GM23338 (cell line): Measurements from ENCODE around the gene EFNB2. TPM values are rescaled to one million over a fixed set of nuclear protein-coding genes. Genes with fewer than 3 reads are reported as not detected.

Experiments used
- ATAC-seq: fragments of 200-7000 bp; cut with Tn5 transposase; 3 replicates; pipeline ENCODE4 v1.9.1; 2020
- DNase-seq: peaks from one replicate; pipeline ENCODE4 v3.0.0-alpha.2; 2015; ENCODE audit warnings: low spot score
- H2AFZ ChIP-seq: fragments of 200-600 bp; sonication (generic); 2 replicates; pipeline ENCODE4 v1.8.0; 2016; ENCODE audit warnings: antibody characterized with exemption, mild to moderate bottlenecking, moderate library complexity
- H3F3A ChIP-seq: fragments of 200-600 bp; sonication (generic); replicated peaks from 2 replicates; pipeline ENCODE4 v1.8.0; 2017; ENCODE audit warnings: antibody characterized with exemption, mixed run types, low read depth
- H3K27ac ChIP-seq: fragments of 200-600 bp; sonication (generic); 2 replicates; pipeline ENCODE4 v1.6.1; 2016; ENCODE audit warnings: low read depth
- H3K27me3 ChIP-seq: fragments of 200-600 bp; sonication (generic); 2 replicates; pipeline ENCODE4 v1.8.0; 2016; ENCODE audit warnings: mild to moderate bottlenecking, mixed run types, moderate library complexity; ENCODE audit not compliant: insufficient read depth
- H3K36me3 ChIP-seq: fragments of 200-600 bp; sonication (generic); 2 replicates; pipeline ENCODE4 v1.8.0; 2016; ENCODE audit warnings: mild to moderate bottlenecking; ENCODE audit not compliant: insufficient read depth
- H3K4me1 ChIP-seq: fragments of 200-600 bp; sonication (generic); 2 replicates; pipeline ENCODE4 v1.8.0; 2016; ENCODE audit warnings: mild to moderate bottlenecking, moderate library complexity; ENCODE audit not compliant: insufficient read depth
- H3K4me2 ChIP-seq: fragments of 200-600 bp; sonication (generic); 2 replicates; pipeline ENCODE4 v1.7.1; 2017; ENCODE audit warnings: mixed run types
- H3K4me3 ChIP-seq: fragments of 200-600 bp; sonication (generic); 2 replicates; pipeline ENCODE4 v1.6.1; 2016; ENCODE audit warnings: mixed run types
- H3K79me2 ChIP-seq: fragments of 200-600 bp; sonication (generic); replicated peaks from 2 replicates; pipeline ENCODE4 v1.8.0; 2017; ENCODE audit warnings: mild to moderate bottlenecking; ENCODE audit not compliant: insufficient read depth
- H3K9me2 ChIP-seq: fragments of 200-600 bp; sonication (generic); 2 replicates; pipeline ENCODE4 v1.8.0; 2017; ENCODE audit not compliant: insufficient read depth
- H4K20me1 ChIP-seq: fragments of 200-600 bp; sonication (generic); replicated peaks from 2 replicates; pipeline ENCODE4 v1.8.0; 2017; ENCODE audit warnings: mild to moderate bottlenecking; ENCODE audit not compliant: insufficient read depth
- H3K27ac Mint-ChIP-seq: 2 replicates; pipeline ENCODE4 v1.8.0; 2020; ENCODE audit warnings: inconsistent platforms, mild to moderate bottlenecking, moderate library complexity, mixed read lengths
- H3K27me3 Mint-ChIP-seq: 3 replicates; pipeline ENCODE4 v1.8.0; 2022; ENCODE audit warnings: low read depth, mild to moderate bottlenecking, moderate library complexity, mixed read lengths, inconsistent platforms; ENCODE audit not compliant: insufficient read depth, poor library complexity
- H3K36me3 Mint-ChIP-seq: 3 replicates; pipeline ENCODE4 v1.8.0; 2021; ENCODE audit warnings: low read depth, mild to moderate bottlenecking, inconsistent platforms, moderate library complexity, mixed read lengths
- H3K4me1 Mint-ChIP-seq: 3 replicates; pipeline ENCODE4 v1.8.0; 2020; ENCODE audit warnings: mild to moderate bottlenecking, inconsistent platforms, mixed read lengths
- H3K4me3 Mint-ChIP-seq: 3 replicates; pipeline ENCODE4 v1.8.0; 2021; ENCODE audit warnings: moderate library complexity, mild to moderate bottlenecking, inconsistent platforms, mixed read lengths
- H3K9me3 Mint-ChIP-seq: 3 replicates; pipeline ENCODE4 v1.8.0; 2020; ENCODE audit warnings: moderate library complexity, mild to moderate bottlenecking, inconsistent platforms, mixed read lengths
- EZH2 ChIP-seq: fragments of 200-600 bp; sonication (generic); IDR thresholded peaks from one replicate; pipeline ENCODE4 v1.8.0; 2017; ENCODE audit warnings: antibody characterized with exemption, mild to moderate bottlenecking, low read depth; ENCODE audit not compliant: unreplicated experiment
- EZH2phosphoT487 ChIP-seq: fragments of 200-600 bp; sonication (generic); IDR thresholded peaks from one replicate; pipeline ENCODE4 v1.8.1; 2018; ENCODE audit warnings: antibody characterized with exemption; ENCODE audit not compliant: unreplicated experiment
- JUNB ChIP-seq: IDR thresholded peaks from one replicate; pipeline ENCODE4 v1.6.1; 2016; ENCODE audit warnings: antibody characterized with exemption; ENCODE audit not compliant: unreplicated experiment
- NANOG ChIP-seq: IDR thresholded peaks from 2 replicates; pipeline ENCODE4 v1.6.1; 2016; ENCODE audit warnings: antibody characterized with exemption, borderline replicate concordance
- POLR2AphosphoS5 ChIP-seq: IDR thresholded peaks from 2 replicates; pipeline ENCODE4 v1.6.1; 2016; ENCODE audit warnings: antibody characterized with exemption, low read depth
- STAT1 ChIP-seq: IDR thresholded peaks from one replicate; pipeline ENCODE4 v1.6.1; 2016; ENCODE audit warnings: antibody characterized with exemption; ENCODE audit not compliant: unreplicated experiment
- ZNF331 ChIP-seq: fragments of 250-450 bp; sonication (Bioruptor Pico); IDR thresholded peaks from 2 replicates; pipeline ENCODE4 v1.5.0; 2020; ENCODE audit warnings: low read depth, mild to moderate bottlenecking, moderate library complexity
- polyA plus RNA-seq: library from polyadenylated mRNA; unstranded; fragments of >200 nt; fragmentation: Nextera tagmentation; extraction: Ambion mirVana; gene quantifications from 2 replicates; pipeline ENCODE4 v1.2.1, GENCODE V29; 2016
- total RNA-seq: library from RNA; depleted of rRNA; stranded (reverse); fragments of >200 nt; shearing (Covaris generic); gene quantifications from 2 replicates; pipeline ENCODE4 v1.2.3, GENCODE V29; 2014
- TF ChIP-seq, protein P1 (sequence below): fragments of 250-450 bp; sonication (Bioruptor Pico); IDR thresholded peaks from 2 replicates; pipeline ENCODE4 v1.5.0; 2020; ENCODE audit warnings: mild to moderate bottlenecking, moderate library complexity
- TF ChIP-seq, protein P2 (sequence below), 2 experiments: fragments of 200-600 bp in 1 of 2; sonication (generic) in 1 of 2; conservative IDR thresholded peaks; 2 replicates each; pipeline versions ENCODE4 v1.5.1 to v1.6.1; 2016 to 2017; ENCODE audit warnings: antibody characterized with exemption in 2 of 2, low read depth in 2 of 2, mild to moderate bottlenecking in 2 of 2, moderate library complexity in 1 of 2

The EFNB2 gene
- total and polyA plus RNA-seq, 2 experiments from 2014 or later = 5.7 to 10.9 TPM

DNA sequence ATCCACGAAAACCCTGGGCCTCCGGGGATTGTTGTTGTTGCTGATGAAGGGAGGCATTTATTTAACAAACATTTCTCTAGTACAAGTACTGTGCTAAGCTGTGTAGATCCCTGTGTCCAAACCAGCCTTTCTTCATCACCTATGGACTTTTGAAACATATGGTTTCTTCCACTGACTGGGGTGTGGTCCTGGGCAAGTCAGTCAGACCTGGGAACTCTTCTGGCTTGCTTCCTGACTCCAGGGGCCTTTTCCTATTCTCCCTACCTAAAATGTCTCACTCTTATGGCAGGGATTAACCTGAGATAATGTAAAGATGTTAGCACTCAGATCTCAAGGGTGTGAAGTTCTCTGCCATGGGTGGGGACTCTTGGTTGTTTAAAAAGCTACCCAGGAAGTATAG lies 46.8 kb downstream of the EFNB2 start:
- DNase-seq (no peak), ATAC-seq (no peak)
- Mint-ChIP-seq H3K27ac (no peak overlapping the region), H3K4me3 (no peak overlapping the region), H3K36me3 (peaks cover 20% of the 10 kb centered on the region), H3K27me3 (peaks cover 9% of the 10 kb centered on the region), H3K9me3 (no peaks in the 10 kb centered on the region), H3K4me1 (peaks cover 30% of the 10 kb centered on the region)
- Histone ChIP-seq H3K4me1 (peaks cover 9% of the 10 kb centered on the region; the same call in 1 of the 2 replicates), H3K27me3 (no peaks in the 10 kb centered on the region), H3K4me2 (no peak overlapping the region), H3K4me3 (no peak overlapping the region), H3K9me2 (no peaks in the 10 kb centered on the region), H2AFZ (no peak overlapping the region), H4K20me1 (no peaks in the 10 kb centered on the region), H3K27ac (no peak overlapping the region), H3K79me2 (no peaks in the 10 kb centered on the region), H3K36me3 (no peaks in the 10 kb centered on the region), H3F3A (no peaks in the 10 kb centered on the region)
- TF ChIP-seq EZH2phosphoT487 = no peak
- TF ChIP-seq STAT1 = no peak
- TF ChIP-seq NANOG = no peak
- TF ChIP-seq POLR2AphosphoS5 = no peak
- no peak for TF ChIP-seq EZH2
- TF ChIP-seq, protein P1, sequence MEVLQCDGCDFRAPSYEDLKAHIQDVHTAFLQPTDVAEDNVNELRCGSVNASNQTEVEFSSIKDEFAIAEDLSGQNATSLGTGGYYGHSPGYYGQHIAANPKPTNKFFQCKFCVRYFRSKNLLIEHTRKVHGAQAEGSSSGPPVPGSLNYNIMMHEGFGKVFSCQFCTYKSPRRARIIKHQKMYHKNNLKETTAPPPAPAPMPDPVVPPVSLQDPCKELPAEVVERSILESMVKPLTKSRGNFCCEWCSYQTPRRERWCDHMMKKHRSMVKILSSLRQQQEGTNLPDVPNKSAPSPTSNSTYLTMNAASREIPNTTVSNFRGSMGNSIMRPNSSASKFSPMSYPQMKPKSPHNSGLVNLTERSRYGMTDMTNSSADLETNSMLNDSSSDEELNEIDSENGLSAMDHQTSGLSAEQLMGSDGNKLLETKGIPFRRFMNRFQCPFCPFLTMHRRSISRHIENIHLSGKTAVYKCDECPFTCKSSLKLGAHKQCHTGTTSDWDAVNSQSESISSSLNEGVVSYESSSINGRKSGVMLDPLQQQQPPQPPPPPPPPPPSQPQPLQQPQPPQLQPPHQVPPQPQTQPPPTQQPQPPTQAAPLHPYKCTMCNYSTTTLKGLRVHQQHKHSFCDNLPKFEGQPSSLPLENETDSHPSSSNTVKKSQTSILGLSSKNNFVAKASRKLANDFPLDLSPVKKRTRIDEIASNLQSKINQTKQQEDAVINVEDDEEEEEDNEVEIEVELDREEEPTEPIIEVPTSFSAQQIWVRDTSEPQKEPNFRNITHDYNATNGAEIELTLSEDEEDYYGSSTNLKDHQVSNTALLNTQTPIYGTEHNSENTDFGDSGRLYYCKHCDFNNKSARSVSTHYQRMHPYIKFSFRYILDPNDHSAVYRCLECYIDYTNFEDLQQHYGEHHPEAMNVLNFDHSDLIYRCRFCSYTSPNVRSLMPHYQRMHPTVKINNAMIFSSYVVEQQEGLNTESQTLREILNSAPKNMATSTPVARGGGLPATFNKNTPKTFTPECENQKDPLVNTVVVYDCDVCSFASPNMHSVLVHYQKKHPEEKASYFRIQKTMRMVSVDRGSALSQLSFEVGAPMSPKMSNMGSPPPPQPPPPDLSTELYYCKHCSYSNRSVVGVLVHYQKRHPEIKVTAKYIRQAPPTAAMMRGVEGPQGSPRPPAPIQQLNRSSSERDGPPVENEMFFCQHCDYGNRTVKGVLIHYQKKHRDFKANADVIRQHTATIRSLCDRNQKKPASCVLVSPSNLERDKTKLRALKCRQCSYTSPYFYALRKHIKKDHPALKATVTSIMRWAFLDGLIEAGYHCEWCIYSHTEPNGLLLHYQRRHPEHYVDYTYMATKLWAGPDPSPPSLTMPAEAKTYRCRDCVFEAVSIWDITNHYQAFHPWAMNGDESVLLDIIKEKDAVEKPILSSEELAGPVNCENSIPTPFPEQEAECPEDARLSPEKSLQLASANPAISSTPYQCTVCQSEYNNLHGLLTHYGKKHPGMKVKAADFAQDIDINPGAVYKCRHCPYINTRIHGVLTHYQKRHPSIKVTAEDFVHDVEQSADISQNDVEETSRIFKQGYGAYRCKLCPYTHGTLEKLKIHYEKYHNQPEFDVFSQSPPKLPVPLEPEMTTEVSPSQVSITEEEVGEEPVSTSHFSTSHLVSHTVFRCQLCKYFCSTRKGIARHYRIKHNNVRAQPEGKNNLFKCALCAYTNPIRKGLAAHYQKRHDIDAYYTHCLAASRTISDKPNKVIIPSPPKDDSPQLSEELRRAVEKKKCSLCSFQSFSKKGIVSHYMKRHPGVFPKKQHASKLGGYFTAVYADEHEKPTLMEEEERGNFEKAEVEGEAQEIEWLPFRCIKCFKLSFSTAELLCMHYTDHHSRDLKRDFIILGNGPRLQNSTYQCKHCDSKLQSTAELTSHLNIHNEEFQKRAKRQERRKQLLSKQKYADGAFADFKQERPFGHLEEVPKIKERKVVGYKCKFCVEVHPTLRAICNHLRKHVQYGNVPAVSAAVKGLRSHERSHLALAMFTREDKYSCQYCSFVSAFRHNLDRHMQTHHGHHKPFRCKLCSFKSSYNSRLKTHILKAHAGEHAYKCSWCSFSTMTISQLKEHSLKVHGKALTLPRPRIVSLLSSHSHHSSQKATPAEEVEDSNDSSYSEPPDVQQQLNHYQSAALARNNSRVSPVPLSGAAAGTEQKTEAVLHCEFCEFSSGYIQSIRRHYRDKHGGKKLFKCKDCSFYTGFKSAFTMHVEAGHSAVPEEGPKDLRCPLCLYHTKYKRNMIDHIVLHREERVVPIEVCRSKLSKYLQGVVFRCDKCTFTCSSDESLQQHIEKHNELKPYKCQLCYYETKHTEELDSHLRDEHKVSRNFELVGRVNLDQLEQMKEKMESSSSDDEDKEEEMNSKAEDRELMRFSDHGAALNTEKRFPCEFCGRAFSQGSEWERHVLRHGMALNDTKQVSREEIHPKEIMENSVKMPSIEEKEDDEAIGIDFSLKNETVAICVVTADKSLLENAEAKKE (CRISPR knock-in tag) = no peak
- no peak for TF ChIP-seq ZNF331 (CRISPR knock-in tag)
- TF ChIP-seq, protein P2, sequence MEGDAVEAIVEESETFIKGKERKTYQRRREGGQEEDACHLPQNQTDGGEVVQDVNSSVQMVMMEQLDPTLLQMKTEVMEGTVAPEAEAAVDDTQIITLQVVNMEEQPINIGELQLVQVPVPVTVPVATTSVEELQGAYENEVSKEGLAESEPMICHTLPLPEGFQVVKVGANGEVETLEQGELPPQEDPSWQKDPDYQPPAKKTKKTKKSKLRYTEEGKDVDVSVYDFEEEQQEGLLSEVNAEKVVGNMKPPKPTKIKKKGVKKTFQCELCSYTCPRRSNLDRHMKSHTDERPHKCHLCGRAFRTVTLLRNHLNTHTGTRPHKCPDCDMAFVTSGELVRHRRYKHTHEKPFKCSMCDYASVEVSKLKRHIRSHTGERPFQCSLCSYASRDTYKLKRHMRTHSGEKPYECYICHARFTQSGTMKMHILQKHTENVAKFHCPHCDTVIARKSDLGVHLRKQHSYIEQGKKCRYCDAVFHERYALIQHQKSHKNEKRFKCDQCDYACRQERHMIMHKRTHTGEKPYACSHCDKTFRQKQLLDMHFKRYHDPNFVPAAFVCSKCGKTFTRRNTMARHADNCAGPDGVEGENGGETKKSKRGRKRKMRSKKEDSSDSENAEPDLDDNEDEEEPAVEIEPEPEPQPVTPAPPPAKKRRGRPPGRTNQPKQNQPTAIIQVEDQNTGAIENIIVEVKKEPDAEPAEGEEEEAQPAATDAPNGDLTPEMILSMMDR (conservative IDR thresholded peaks at IDR 0.05; ENCODE audit: low read depth in 2 of 2) = no peak
- TF ChIP-seq JUNB = no peak
